Measurements from ENCODE around the gene FILIP1.

GRCh38 chr6:75302280-75302679, 191.3 kb downstream of the FILIP1 start:
- no peak for TF ChIP-seq CTCF (IDR thresholded peaks at IDR 0.05)
- TF ChIP-seq ZNF512 (CRISPR knock-in tag; IDR thresholded peaks at IDR 0.05; ENCODE audit: borderline replicate concordance) = no peak
- no peak for TF ChIP-seq FOXP1 (CRISPR knock-in tag; IDR thresholded peaks at IDR 0.05; ENCODE audit: borderline replicate concordance)
- TF ChIP-seq TCF7 (CRISPR knock-in tag; IDR thresholded peaks at IDR 0.05; ENCODE audit: low read depth) = no peak
- TF ChIP-seq MLX (CRISPR knock-in tag; IDR thresholded peaks at IDR 0.05) = no peak
- TF ChIP-seq ZNF138 (CRISPR knock-in tag; conservative IDR thresholded peaks at IDR 0.05) = no peak
- no peak for TF ChIP-seq RELA (CRISPR knock-in tag; IDR thresholded peaks at IDR 0.05; ENCODE audit: borderline replicate concordance)
- TF ChIP-seq E2F4 (CRISPR knock-in tag; IDR thresholded peaks at IDR 0.05; ENCODE audit: borderline replicate concordance, low read depth) = no peak
- no peak for TF ChIP-seq NR2C2 (CRISPR knock-in tag; IDR thresholded peaks at IDR 0.05)
- TF ChIP-seq SMAD3 (CRISPR knock-in tag; IDR thresholded peaks at IDR 0.05; ENCODE audit: borderline replicate concordance) = no peak
